GM12878 (cell line): Measurements from ENCODE around the gene CEP89. TPM values are rescaled to one million over a fixed set of nuclear protein-coding genes. Genes with fewer than 3 reads are reported as not detected.

Experiments used
- ATAC-seq: fragments of 200-7000 bp; cut with Tn5 transposase; 3 replicates; pipeline ENCODE4 v1.9.1; 2020; ENCODE audit warnings: mild to moderate bottlenecking, moderate library complexity
- BruUV-seq: library from RNA; stranded (reverse); fragments of 400-500 nt; replicated peaks from 2 replicates; lab custom pipeline; 2021; lab: Mats Ljungman, UMichigan
- CTCF ChIA-PET: fragments of 300-600 bp; sonication (Branson Sonifier 250); formaldehyde crosslinking; extraction: SDS; loops from one replicate; lab custom pipeline; 2021; ENCODE audit warnings: inconsistent platforms; lab: Yijun Ruan, JAX
- POLR2A ChIA-PET: fragments of 350-600 bp; formaldehyde crosslinking; extraction: SDS; loops from one replicate; lab custom pipeline; 2021; ENCODE audit warnings: inconsistent platforms; lab: Charles Lee
- RAD21 ChIA-PET: fragments of 300-600 bp; sonication (Branson Sonifier 250); formaldehyde crosslinking; loops from one replicate; lab custom pipeline; 2023; ENCODE audit warnings: antibody characterized with exemption; ENCODE audit not compliant: unreplicated experiment; lab: Charles Lee
- SMC1A ChIA-PET: fragments of 300-600 bp; sonication (Branson Sonifier 250); formaldehyde crosslinking; loops from one replicate; lab custom pipeline; 2023; ENCODE audit not compliant: unreplicated experiment, uncharacterized antibody; lab: Charles Lee
- DNase-seq: peaks from one replicate; pipeline ENCODE4 v3.0.0-alpha.2; 2011; ENCODE audit warnings: low read depth, low spot score
- FAIRE-seq: peaks from 3 replicates; lab custom pipeline; 2011; peaks lifted over from hg19 to GRCh38; lab: Jason Lieb, UNC
- H2AFZ ChIP-seq: 2 replicates; pipeline ENCODE4 v1.6.0; 2011; ENCODE audit warnings: low read depth, low read length, control low read depth; ENCODE audit not compliant: control insufficient read depth
- H3K27ac ChIP-seq: 2 replicates; pipeline ENCODE4 v1.5.1; 2011; ENCODE audit warnings: control low read depth; ENCODE audit not compliant: control insufficient read depth, insufficient read depth
- H3K27me3 ChIP-seq, 2 experiments: replicated peaks in 1 of 2; 2 replicates each; pipeline versions ENCODE4 v1.6.0 to v1.6.1; 2011; ENCODE audit warnings: low read length in 1 of 2; ENCODE audit not compliant: control insufficient read depth in 2 of 2, insufficient read depth in 2 of 2
- H3K36me3 ChIP-seq, 2 experiments: 2 replicates each; pipeline ENCODE4 v1.5.1; 2011; ENCODE audit warnings: low read length in 1 of 2; ENCODE audit not compliant: control insufficient read depth in 2 of 2, insufficient read depth in 2 of 2
- H3K4me1 ChIP-seq: 2 replicates; pipeline ENCODE4 v1.6.1; 2011; ENCODE audit warnings: mild to moderate bottlenecking, low read length, moderate library complexity, mixed read lengths; ENCODE audit not compliant: control insufficient read depth, insufficient read depth
- H3K4me2 ChIP-seq: 2 replicates; pipeline ENCODE4 v1.6.0; 2011; ENCODE audit warnings: control low read depth; ENCODE audit not compliant: control insufficient read depth, insufficient read depth
- H3K4me3 ChIP-seq: fragments of 200-600 bp; sonication (generic); 2 replicates; pipeline ENCODE4 v1.5.1; 2016
- H3K79me2 ChIP-seq: 2 replicates; pipeline ENCODE4 v1.6.0; 2011; ENCODE audit warnings: low read length; ENCODE audit not compliant: control insufficient read depth, insufficient read depth
- H3K9ac ChIP-seq: 2 replicates; pipeline ENCODE4 v1.8.0; 2011; ENCODE audit warnings: low read length, control low read depth, mixed read lengths; ENCODE audit not compliant: control insufficient read depth, insufficient read depth
- H3K9me3 ChIP-seq: replicated peaks from 3 replicates; pipeline ENCODE4 v1.5.1; 2011; ENCODE audit warnings: mild to moderate bottlenecking, low read length; ENCODE audit not compliant: control insufficient read depth, insufficient read depth
- H4K20me1 ChIP-seq: 2 replicates; pipeline ENCODE4 v1.6.0; 2011; ENCODE audit not compliant: control insufficient read depth, insufficient read depth
- E4F1 ChIP-seq: fragments of 450-650 bp; IDR thresholded peaks from 2 replicates; pipeline ENCODE4 v1.6.1; 2018; ENCODE audit warnings: borderline replicate concordance, mild to moderate bottlenecking; ENCODE audit not compliant: partially characterized antibody
- HCFC1 ChIP-seq: fragments of 150-350 bp; IDR thresholded peaks from 2 replicates; pipeline ENCODE4 v1.6.1; 2014; ENCODE audit warnings: low read length
- IKZF1 ChIP-seq: fragments of 450-650 bp; conservative IDR thresholded peaks from 2 replicates; pipeline ENCODE4 v1.6.1; 2017; ENCODE audit warnings: antibody characterized with exemption, mild to moderate bottlenecking
- KAT2A ChIP-seq: conservative IDR thresholded peaks from 2 replicates; pipeline ENCODE4 v1.6.1; 2011; ENCODE audit warnings: low read depth, low read length; ENCODE audit not compliant: control insufficient read depth
- KLF5 ChIP-seq: fragments of 450-650 bp; IDR thresholded peaks from 2 replicates; pipeline ENCODE4 v1.6.1; 2014; ENCODE audit warnings: mild to moderate bottlenecking; ENCODE audit not compliant: partially characterized antibody
- MEF2B ChIP-seq: fragments of 450-650 bp; IDR thresholded peaks from 2 replicates; pipeline ENCODE4 v1.6.1; 2018; ENCODE audit warnings: mild to moderate bottlenecking, moderate library complexity; ENCODE audit not compliant: partially characterized antibody, poor library complexity, severe bottlenecking
- PAX8 ChIP-seq: fragments of 450-650 bp; IDR thresholded peaks from 2 replicates; pipeline ENCODE4 v1.6.1; 2017; ENCODE audit warnings: mild to moderate bottlenecking, moderate library complexity
- RFX5 ChIP-seq: IDR thresholded peaks from 2 replicates; pipeline ENCODE4 v1.6.1; 2011; ENCODE audit warnings: low read depth, low read length, improper control_type of control experiment
- RUNX3 ChIP-seq: IDR thresholded peaks from 2 replicates; pipeline ENCODE4 v1.6.1; 2012; ENCODE audit warnings: low read length, inconsistent platforms
- SMARCA5 ChIP-seq: fragments of 450-650 bp; IDR thresholded peaks from 2 replicates; pipeline ENCODE4 v1.6.1; 2017; ENCODE audit warnings: mild to moderate bottlenecking
- ZNF622 ChIP-seq: fragments of 450-650 bp; IDR thresholded peaks from 2 replicates; pipeline ENCODE4 v1.6.1; 2017; ENCODE audit warnings: mild to moderate bottlenecking, inconsistent platforms
- ZSCAN29 ChIP-seq: fragments of 450-650 bp; IDR thresholded peaks from 2 replicates; pipeline ENCODE4 v1.6.1; 2017; ENCODE audit warnings: mild to moderate bottlenecking, moderate library complexity
- ZZZ3 ChIP-seq: IDR thresholded peaks from 2 replicates; pipeline ENCODE4 v1.6.1; 2011; ENCODE audit warnings: low read depth; ENCODE audit not compliant: control insufficient read depth, insufficient read length
- WGBS: methylation state at CpG from one replicate; pipeline ENCODE4 v1.1.6; 2016; ENCODE audit warnings: low lambda C conversion rate; ENCODE audit not compliant: insufficient replicate concordance, insufficient coverage; ENCODE audit errors: missing lambda C conversion rate; 5-methylcytosine and 5-hydroxymethylcytosine counted together
- in situ Hi-C: fragments of 300-500 bp; cut with MboI; formaldehyde crosslinking; loops from 9 replicates; pipeline ENCODE4 v1.14.3; 2018; ENCODE audit warnings: mixed read lengths
- intact Hi-C: fragments of 100-400 bp; cut with micrococcal nuclease; formaldehyde crosslinking; loops from one replicate; pipeline ENCODE4 v1.14.2; 2022; ENCODE audit not compliant: unreplicated experiment
- polyA plus RNA-seq, 11 experiments: library from polyadenylated mRNA; depleted of rRNA in 4 of 11; unstranded in 6 of 11; stranded (reverse) in 5 of 11; fragments of >200 nt; fragmentation: Nextera tagmentation in 4 of 11; fragmentation: Illumina TruSeq in 1 of 11; extraction: Ambion mirVana in 4 of 11; extraction: Trizol in 1 of 11; gene quantifications; 1 replicate in 1 of 11; 2 replicates in 10 of 11; pipeline versions ENCODE4 v1.2.1 to v1.2.3, GENCODE V29; 2011 to 2016; ENCODE audit warnings: inconsistent platforms in 2 of 11, missing spikeins in 2 of 11, low read depth in 1 of 11
- total RNA-seq, 4 experiments: library from RNA; depleted of rRNA in 3 of 4; stranded (reverse); fragments of >200 nt in 3 of 4; fragmentation: Illumina TruSeq in 1 of 4; extraction: Trizol in 1 of 4; gene quantifications; 2 replicates each; pipeline versions ENCODE4 v1.2.1 to v1.2.3, GENCODE V29; 2013 to 2021

The CEP89 gene
- total and polyA plus RNA-seq, 10 of the 15 experiments (the other 5 are each of a cell fraction or from before 2014, with no cell fraction given) = 6.0 to 19.3 (median 10.2) TPM

DNA sequence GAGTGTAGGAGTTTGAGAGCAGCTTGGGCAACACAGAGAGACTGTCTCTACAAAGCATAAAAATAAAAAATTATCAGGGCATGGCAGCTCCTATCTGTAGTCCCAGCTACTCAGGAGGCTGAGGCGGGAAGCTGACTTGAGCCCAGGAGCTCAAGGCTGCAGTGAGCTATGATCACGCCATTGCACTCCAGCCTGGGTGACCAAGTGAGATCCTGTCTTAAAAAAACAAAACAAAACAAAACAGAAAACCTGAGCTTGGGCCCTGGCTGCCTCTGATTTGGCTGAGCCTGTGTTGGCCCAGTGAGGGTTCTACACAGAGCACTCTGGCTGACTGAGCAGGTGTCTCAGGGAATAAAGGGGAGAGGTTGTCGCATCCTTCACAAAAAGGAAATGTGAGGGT, 110.2 kb downstream of the CEP89 start:
- Histone ChIP-seq H3K9me3 (no peaks in the 10 kb centered on the region), H3K9ac (no peak overlapping the region), H3K36me3 (no peaks in the 10 kb centered on the region), H3K4me1 (no peaks in the 10 kb centered on the region), H3K4me2 (no peak overlapping the region), H2AFZ (no peak overlapping the region), H4K20me1 (no peaks in the 10 kb centered on the region), H3K27me3 (no peaks in the 10 kb centered on the region), H3K4me3 (no peak overlapping the region), H3K79me2 (no peaks in the 10 kb centered on the region), H3K27ac (no peak overlapping the region)
- no peak for DNase-seq
- WGBS = 75% methylated on average over 3 of the region's 3 CpGs
- TF ChIP-seq ZSCAN29 (no peak), IKZF1 (no peak), KAT2A (no peak), SMARCA5 (no peak), ZZZ3 (no peak), PAX8 (no peak), MEF2B (no peak), RUNX3 (no peak), RFX5 (no peak), HCFC1 (no peak), E4F1 (no peak), ZNF622 (no peak), KLF5 (no peak)
- ChIA-PET POLR2A (no interaction called here), SMC1A (no interaction called here), CTCF (no interaction called here), RAD21 (no interaction called here)
- ATAC-seq = no peak
- no TSS peak for BruUV-seq
- FAIRE-seq = no peak
- intact Hi-C loops = no loop called here
- in situ Hi-C loops = no loop called here
